Activated CD4-positive, CD25-positive, alpha-beta regulatory T cell treated with anti-CD3 and anti-CD28 coated beads, Interleukin-2, amount 50 U/mL, for 24 hours (primary cell): ENCODE measurements around the gene RAB20.
"Not testable (repeated sequence)": the region's sequence is repeated elsewhere in the genome, so short reads cannot be mapped to it uniquely, and the experiment has no call there.

Source experiments
- ATAC-seq, 2 donors: fragments of 150-1000 bp; cut with Tn5 transposase; one replicate each; pipeline ENCODE4 v1.10.0; 2021; ENCODE audit warnings: mild to moderate bottlenecking in 1 of 2, moderate library complexity in 1 of 2

Gene RAB20

GRCh38 chr13:110561344-110562035 lies at the start of gene RAB20:
RAB20 (minus strand) TSS chr13:110561722; CDS start chr13:110561519, 203 bp downstream.
- ATAC-seq, result peak; percentile 62 to 71

- ATAC-seq, result no peak
Measured at GRCh38 chr13:110610955-110611595, 49.6 kb upstream of the RAB20 start.

- ATAC-seq, result no peak
Measured at GRCh38 chr13:110607675-110608224, 46.2 kb upstream of the RAB20 start.

- not testable (repeated sequence) for ATAC-seq
Measured at GRCh38 chr13:110606281-110606680, 44.8 kb upstream of the RAB20 start.

GRCh38 chr13:110605132-110605531 lies 43.6 kb upstream of the RAB20 start:
- no peak for ATAC-seq

- ATAC-seq, result no peak
Measured at GRCh38 chr13:110600980-110601379, 39.5 kb upstream of the RAB20 start.

- no peak for ATAC-seq
Measured at GRCh38 chr13:110600261-110600819, 38.8 kb upstream of the RAB20 start.

GRCh38 chr13:110597041-110597689 lies 35.6 kb upstream of the RAB20 start:
- no peak for ATAC-seq

GRCh38 chr13:110593430-110594130 lies 32.1 kb upstream of the RAB20 start:
- ATAC-seq, result peak; percentile 48 to 78

GRCh38 chr13:110592665-110593064 lies 31.1 kb upstream of the RAB20 start:
- no peak for ATAC-seq

GRCh38 chr13:110590577-110590976 lies 29.1 kb upstream of the RAB20 start:
- no peak for ATAC-seq

- no peak for ATAC-seq
Measured at GRCh38 chr13:110589793-110590390, 28.4 kb upstream of the RAB20 start.

- no peak for ATAC-seq
Measured at GRCh38 chr13:110583178-110583865, 21.8 kb upstream of the RAB20 start.

GRCh38 chr13:110582421-110582954 lies 21.0 kb upstream of the RAB20 start:
- no peak for ATAC-seq

GRCh38 chr13:110581506-110582185 lies 20.1 kb upstream of the RAB20 start:
- ATAC-seq, result no peak

- no peak for ATAC-seq
Measured at GRCh38 chr13:110580800-110581199, 19.3 kb upstream of the RAB20 start.

GRCh38 chr13:110578363-110578762 lies 16.8 kb upstream of the RAB20 start:
- no peak for ATAC-seq

- ATAC-seq, result no peak
Measured at GRCh38 chr13:110576736-110577476, 15.4 kb upstream of the RAB20 start.

- no peak for ATAC-seq
Measured at GRCh38 chr13:110576070-110576394, 14.5 kb upstream of the RAB20 start.
